H9 (cell line): ENCODE data around the gene GSK3A. TPM values are rescaled to one million over a fixed set of nuclear protein-coding genes. Genes with fewer than 3 reads are reported as not detected.

Experiments used
- DNase-seq: peaks from one replicate; pipeline ENCODE4 v3.0.0-alpha.2; 2017
- H2AFZ ChIP-seq: one replicate; pipeline ENCODE4 v1.6.1; 2013; ENCODE audit warnings: mild to moderate bottlenecking, low read length, control low read depth, moderate library complexity
- H2AK5ac ChIP-seq: 2 replicates; pipeline ENCODE4 v1.6.1; 2013; ENCODE audit warnings: low read length, control low read depth, mixed read lengths; ENCODE audit not compliant: insufficient read length
- H2BK120ac ChIP-seq: one replicate; pipeline ENCODE4 v1.6.1; 2013; ENCODE audit warnings: low read depth, mild to moderate bottlenecking, low read length, control low read depth, inconsistent platforms; ENCODE audit not compliant: poor library complexity, severe bottlenecking
- H2BK12ac ChIP-seq: 2 replicates; pipeline ENCODE4 v1.6.1; 2013; ENCODE audit warnings: low read length, control low read depth, mixed read lengths, low read depth; ENCODE audit not compliant: insufficient read length
- H2BK15ac ChIP-seq: 2 replicates; pipeline ENCODE4 v1.6.1; 2013; ENCODE audit warnings: low read depth, low read length, control low read depth
- H2BK20ac ChIP-seq: one replicate; pipeline ENCODE4 v1.6.1; 2013; ENCODE audit warnings: low read depth, mild to moderate bottlenecking, low read length, control low read depth, inconsistent platforms; ENCODE audit not compliant: poor library complexity, severe bottlenecking
- H2BK5ac ChIP-seq: 2 replicates; pipeline ENCODE4 v1.6.1; 2013; ENCODE audit warnings: low read length, control low read depth, mixed read lengths; ENCODE audit not compliant: insufficient read length
- H3K14ac ChIP-seq: 2 replicates; pipeline ENCODE4 v1.6.1; 2013; ENCODE audit warnings: low read length, control low read depth; ENCODE audit not compliant: insufficient read depth
- H3K18ac ChIP-seq: 2 replicates; pipeline ENCODE4 v1.6.1; 2013; ENCODE audit warnings: low read depth, mild to moderate bottlenecking, mixed read lengths, low read length, control low read depth; ENCODE audit not compliant: insufficient read length
- H3K23ac ChIP-seq: 2 replicates; pipeline ENCODE4 v1.6.1; 2013; ENCODE audit warnings: low read length, control low read depth, mixed read lengths, low read depth; ENCODE audit not compliant: insufficient read length
- H3K23me2 ChIP-seq: 2 replicates; pipeline ENCODE4 v1.6.1; 2013; ENCODE audit warnings: low read depth, mild to moderate bottlenecking, mixed read lengths, low read length, control low read depth; ENCODE audit not compliant: insufficient read length, poor library complexity, severe bottlenecking
- H3K27ac ChIP-seq: 2 replicates; pipeline ENCODE4 v1.5.1; 2013; ENCODE audit warnings: low read length, control low read depth, mixed read lengths, low read depth; ENCODE audit not compliant: insufficient read length
- H3K27me3 ChIP-seq: 2 replicates; pipeline ENCODE4 v1.6.1; 2013; ENCODE audit warnings: low read length, control low read depth, inconsistent platforms; ENCODE audit not compliant: insufficient read depth
- H3K4ac ChIP-seq: 2 replicates; pipeline ENCODE4 v1.6.1; 2013; ENCODE audit warnings: low read depth, mild to moderate bottlenecking, control low read depth, inconsistent platforms, low read length, moderate library complexity
- H3K4me1 ChIP-seq: 2 replicates; pipeline ENCODE4 v1.6.1; 2013; ENCODE audit warnings: low read length, control low read depth, inconsistent platforms; ENCODE audit not compliant: insufficient read depth
- H3K4me2 ChIP-seq: 2 replicates; pipeline ENCODE4 v1.6.1; 2013; ENCODE audit warnings: low read length, control low read depth, mixed read lengths; ENCODE audit not compliant: insufficient read length, insufficient read depth
- H3K56ac ChIP-seq: 2 replicates; pipeline ENCODE4 v1.6.1; 2013; ENCODE audit warnings: low read depth, mild to moderate bottlenecking, mixed read lengths, low read length, control low read depth; ENCODE audit not compliant: insufficient read length
- H3K79me1 ChIP-seq: 2 replicates; pipeline ENCODE4 v1.6.1; 2013; ENCODE audit warnings: low read depth, mild to moderate bottlenecking, moderate library complexity, low read length, control low read depth, inconsistent platforms; ENCODE audit not compliant: insufficient read depth, poor library complexity, severe bottlenecking
- H3K79me2 ChIP-seq: 2 replicates; pipeline ENCODE4 v1.6.1; 2013; ENCODE audit warnings: low read length, control low read depth, inconsistent platforms; ENCODE audit not compliant: insufficient read depth
- H3K9ac ChIP-seq: 2 replicates; pipeline ENCODE4 v1.6.1; 2013; ENCODE audit warnings: low read length, control low read depth, mixed read lengths; ENCODE audit not compliant: insufficient read length; ENCODE audit errors: extremely low read depth
- H3K9me3 ChIP-seq: one replicate; pipeline ENCODE4 v1.6.1; 2013; ENCODE audit warnings: low read depth, low read length, inconsistent platforms; ENCODE audit not compliant: control insufficient read depth
- H3T11ph ChIP-seq: one replicate; pipeline ENCODE4 v1.6.1; 2013; ENCODE audit warnings: mild to moderate bottlenecking, low read length, control low read depth, inconsistent platforms
- H4K20me1 ChIP-seq: one replicate; pipeline ENCODE4 v1.6.1; 2013; ENCODE audit not compliant: control insufficient read depth, insufficient read length, insufficient read depth
- H4K5ac ChIP-seq: 2 replicates; pipeline ENCODE4 v1.6.1; 2013; ENCODE audit warnings: low read depth, mild to moderate bottlenecking, mixed read lengths, low read length, control low read depth; ENCODE audit not compliant: insufficient read length
- H4K8ac ChIP-seq: replicated peaks from 2 replicates; pipeline ENCODE4 v1.6.1; 2013; ENCODE audit warnings: low read length, control low read depth, mixed read lengths, low read depth; ENCODE audit not compliant: insufficient read length
- H4K91ac ChIP-seq: 2 replicates; pipeline ENCODE4 v1.6.1; 2013; ENCODE audit warnings: low read depth, mild to moderate bottlenecking, moderate library complexity, mixed read lengths, low read length, control low read depth; ENCODE audit not compliant: insufficient read length
- H3K27ac Mint-ChIP-seq, 3 experiments: 2 replicates in 2 of 3; 3 replicates in 1 of 3; pipeline ENCODE4 v1.8.0; 2020 to 2021; ENCODE audit warnings: mixed read lengths in 3 of 3, mild to moderate bottlenecking in 1 of 3, moderate library complexity in 1 of 3
- H3K27me3 Mint-ChIP-seq: 2 replicates; pipeline ENCODE4 v1.8.0; 2021; ENCODE audit warnings: low read depth, mild to moderate bottlenecking, moderate library complexity, mixed read lengths
- H3K36me3 Mint-ChIP-seq, 3 experiments: 2 replicates in 2 of 3; 3 replicates in 1 of 3; pipeline ENCODE4 v1.8.0; 2020 to 2021; ENCODE audit warnings: low read depth in 3 of 3, mixed read lengths in 3 of 3; ENCODE audit not compliant: insufficient read depth in 1 of 3
- H3K4me1 Mint-ChIP-seq, 2 experiments: 2 replicates each; pipeline ENCODE4 v1.8.0; 2020; ENCODE audit warnings: mixed read lengths in 2 of 2
- H3K4me3 Mint-ChIP-seq, 2 experiments: 2 replicates in 1 of 2; 3 replicates in 1 of 2; pipeline ENCODE4 v1.8.0; 2020 to 2021; ENCODE audit warnings: mild to moderate bottlenecking in 2 of 2, mixed read lengths in 2 of 2, moderate library complexity in 1 of 2
- H3K9me3 Mint-ChIP-seq, 2 experiments: 2 replicates in 1 of 2; 3 replicates in 1 of 2; pipeline ENCODE4 v1.8.0; 2020; ENCODE audit warnings: mild to moderate bottlenecking in 2 of 2, mixed read lengths in 2 of 2, moderate library complexity in 1 of 2
- WGBS: extraction: QIAGEN DNeasy Blood & Tissue Kit; methylation state at CpG from one replicate; pipeline ENCODE4 v1.1.7; 2013; ENCODE audit warnings: missing lambda C conversion rate, low lambda C conversion rate, mixed read lengths; ENCODE audit not compliant: insufficient read length; ENCODE audit errors: extremely low coverage; 5-methylcytosine and 5-hydroxymethylcytosine counted together
- total RNA-seq: library from RNA; stranded (reverse); gene quantifications from 2 replicates; pipeline ENCODE4 v1.2.1, GENCODE V29; 2021
- TF ChIP-seq, protein P1 (sequence below): fragments of 200-600 bp; sonication (generic); conservative IDR thresholded peaks from 3 replicates; pipeline ENCODE4 v1.8.0; 2021; ENCODE audit warnings: antibody characterized with exemption, mild to moderate bottlenecking

Gene GSK3A
- total RNA-seq, 1 experiment from 2014 or later: 52.4 TPM

DNA sequence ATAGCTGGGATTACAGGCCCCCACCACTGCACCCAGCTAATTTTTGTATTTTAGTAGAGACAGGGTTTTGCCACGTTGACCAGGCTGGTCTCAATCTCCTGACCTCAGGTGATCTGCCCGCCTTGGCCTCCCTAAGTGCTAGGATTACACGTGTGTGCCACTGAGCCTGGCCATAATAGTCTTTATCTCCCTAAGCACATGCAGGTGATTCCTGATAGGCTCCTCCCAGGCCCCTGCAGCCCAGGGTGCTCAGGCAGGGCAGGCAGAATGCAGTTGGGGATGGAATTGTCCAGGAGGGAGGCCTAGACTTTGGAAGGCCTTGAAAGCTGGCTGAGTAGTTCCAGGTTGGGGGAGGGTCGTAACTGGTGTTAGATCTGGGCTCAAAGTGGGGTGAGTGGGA is 13.8 kb downstream of the GSK3A start:
- no peaks in the 10 kb centered on the region for H3K9me3 Mint-ChIP-seq

More for the DNA sequence above, 13.8 kb downstream of the GSK3A start:
- Histone ChIP-seq H3K9ac (no peak overlapping the region), H2AK5ac (no peak overlapping the region), H4K5ac (no peak overlapping the region), H3K79me2 (peaks cover 2% of the 10 kb centered on the region; the same call in 1 of the 2 replicates), H3K4me2 (no peak overlapping the region), H4K8ac (no peak overlapping the region), H3T11ph (no peak overlapping the region), H3K56ac (no peak overlapping the region), H3K18ac (no peak overlapping the region), H3K79me1 (no peaks in the 10 kb centered on the region), H3K4ac (no peak overlapping the region), H3K14ac (no peak overlapping the region), H2BK5ac (no peak overlapping the region), H4K20me1 (no peaks in the 10 kb centered on the region), H3K27me3 (no peaks in the 10 kb centered on the region), H4K91ac (no peak overlapping the region), H2BK12ac (no peak overlapping the region), H3K27ac (no peak overlapping the region), H2BK20ac (no peak overlapping the region), H2BK15ac (no peak overlapping the region), H3K23ac (no peak overlapping the region), H2AFZ (no peak overlapping the region), H2BK120ac (no peak overlapping the region), H3K9me3 (no peaks in the 10 kb centered on the region), H3K23me2 (no peaks in the 10 kb centered on the region), H3K4me1 (no peaks in the 10 kb centered on the region)
- Mint-ChIP-seq H3K27ac (0 out of 7 replicates have a peak overlapping the region, but pooled peaks of 1 of the 3 experiments have one; percentile 3), H3K36me3 (peaks cover 39 to 90% (median 83%) of the 10 kb centered on the region in 3 experiments; a peak in 6 of 7 replicates), H3K27me3 (no peaks in the 10 kb centered on the region), H3K4me1 (peaks cover 0 to 5% of the 10 kb centered on the region in 2 experiments; a peak in 1 of 4 replicates), H3K4me3 (peak overlapping the region in 1 of 2 experiments; percentile 4; a peak in 1 of 5 replicates)
- no peak for DNase-seq
- TF ChIP-seq, protein P1, sequence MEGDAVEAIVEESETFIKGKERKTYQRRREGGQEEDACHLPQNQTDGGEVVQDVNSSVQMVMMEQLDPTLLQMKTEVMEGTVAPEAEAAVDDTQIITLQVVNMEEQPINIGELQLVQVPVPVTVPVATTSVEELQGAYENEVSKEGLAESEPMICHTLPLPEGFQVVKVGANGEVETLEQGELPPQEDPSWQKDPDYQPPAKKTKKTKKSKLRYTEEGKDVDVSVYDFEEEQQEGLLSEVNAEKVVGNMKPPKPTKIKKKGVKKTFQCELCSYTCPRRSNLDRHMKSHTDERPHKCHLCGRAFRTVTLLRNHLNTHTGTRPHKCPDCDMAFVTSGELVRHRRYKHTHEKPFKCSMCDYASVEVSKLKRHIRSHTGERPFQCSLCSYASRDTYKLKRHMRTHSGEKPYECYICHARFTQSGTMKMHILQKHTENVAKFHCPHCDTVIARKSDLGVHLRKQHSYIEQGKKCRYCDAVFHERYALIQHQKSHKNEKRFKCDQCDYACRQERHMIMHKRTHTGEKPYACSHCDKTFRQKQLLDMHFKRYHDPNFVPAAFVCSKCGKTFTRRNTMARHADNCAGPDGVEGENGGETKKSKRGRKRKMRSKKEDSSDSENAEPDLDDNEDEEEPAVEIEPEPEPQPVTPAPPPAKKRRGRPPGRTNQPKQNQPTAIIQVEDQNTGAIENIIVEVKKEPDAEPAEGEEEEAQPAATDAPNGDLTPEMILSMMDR: no peak
- no CpG with 5 or more reads among the region's 4 CpGs for WGBS
